ENCODE measurements around the gene RETN. TPM values are rescaled to one million over a fixed set of nuclear protein-coding genes. Genes with fewer than 3 reads are reported as not detected.

Gene RETN
- total RNA-seq, 1 experiment from 2014 or later = not detected

- no peak overlapping the region for H3K27ac ChIP-seq (ENCODE audit: low read length)
- H3K4me1 ChIP-seq (ENCODE audit: control insufficient read depth, insufficient read depth, low read length) = no peaks in the 10 kb centered on the region
- CTCF ChIA-PET = no interaction called here
- intact Hi-C loops (cut with micrococcal nuclease; ENCODE audit: unreplicated experiment) (no loop called here), in situ Hi-C loops (cut with HindIII; ENCODE audit: low pct_unique_long_range_greater_than_20kb, low sequenced_read_pairs) (no loop called here)
- no peaks in the 10 kb centered on the region; the same call in 1 of the 2 replicates for H3K27me3 ChIP-seq (ENCODE audit: control insufficient read depth, insufficient read depth, low read length)
- H3K9me3 ChIP-seq (ENCODE audit: control insufficient read depth, insufficient read depth, low read depth, low read length) = no peaks in the 10 kb centered on the region
- POLR2A ChIA-PET = no interaction called here
- TF ChIP-seq POLR2AphosphoS5 (IDR thresholded peaks at IDR 0.05; ENCODE audit: low read depth, low read length) = no peak
- no peak for TF ChIP-seq CTCF (IDR thresholded peaks at IDR 0.05)
- no peak for TF ChIP-seq TCF7L2 (IDR thresholded peaks at IDR 0.05; ENCODE audit: low read depth, low read length)
- ATAC-seq (no peak), DNase-seq (ENCODE audit: low read depth, low spot score) (no peak)
- no peaks in the 10 kb centered on the region for H3K36me3 ChIP-seq (ENCODE audit: control insufficient read depth, insufficient read depth, low read length)
- BruUV-seq (replicated peaks) = no TSS peak
- no peak overlapping the region for H3K4me3 ChIP-seq (ENCODE audit: low read depth in 2 of 2, low read length in 2 of 2)
Observed at GRCh38 chr19:7692417-7693088, 23.7 kb downstream of the RETN start.

- intact Hi-C loops (cut with micrococcal nuclease; ENCODE audit: unreplicated experiment) (no loop called here), in situ Hi-C loops (cut with HindIII; ENCODE audit: low pct_unique_long_range_greater_than_20kb, low sequenced_read_pairs) (no loop called here)
- TF ChIP-seq REST (IDR thresholded peaks at IDR 0.05; ENCODE audit: insufficient read depth in 1 of 2, low read depth in 2 of 2, low read length in 1 of 2) (no peak), SIN3A (IDR thresholded peaks at IDR 0.05; ENCODE audit: borderline replicate concordance, insufficient read depth, low read depth, low read length) (no peak), CTCF (IDR thresholded peaks at IDR 0.05) (no peak), TCF7L2 (IDR thresholded peaks at IDR 0.05; ENCODE audit: low read depth, low read length) (no peak), POLR2AphosphoS5 (IDR thresholded peaks at IDR 0.05; ENCODE audit: low read depth, low read length) (no peak)
- Histone ChIP-seq H3K4me3 (ENCODE audit: low read depth in 2 of 2, low read length in 2 of 2) (no peak overlapping the region), H3K27ac (ENCODE audit: low read length) (no peak overlapping the region), H3K4me1 (ENCODE audit: control insufficient read depth, insufficient read depth, low read length) (no peaks in the 10 kb centered on the region), H3K27me3 (ENCODE audit: control insufficient read depth, insufficient read depth, low read length) (peaks cover 2% of the 10 kb centered on the region; the same call in 1 of the 2 replicates), H3K9me3 (ENCODE audit: control insufficient read depth, insufficient read depth, low read depth, low read length) (no peaks in the 10 kb centered on the region), H3K36me3 (ENCODE audit: control insufficient read depth, insufficient read depth, low read length) (no peaks in the 10 kb centered on the region)
- BruUV-seq (replicated peaks) = no TSS peak
- CTCF ChIA-PET = no interaction called here
- DNase-seq (ENCODE audit: low read depth, low spot score) (no peak), ATAC-seq (no peak)
- POLR2A ChIA-PET = no interaction called here
Observed at GRCh38 chr19:7694499-7694898, 25.6 kb downstream of the RETN start.
